GM23248 (cell line): ENCODE data around the gene CCDC97.

Experiments used
- EZH2 ChIP-seq: fragments of 200-600 bp; sonication (generic); IDR thresholded peaks from 2 replicates; pipeline ENCODE4 v1.6.1; 2018; ENCODE audit warnings: antibody characterized with exemption, mild to moderate bottlenecking; ENCODE audit not compliant: insufficient read depth, poor library complexity, severe bottlenecking
- EZH2phosphoT487 ChIP-seq: fragments of 200-600 bp; sonication (generic); IDR thresholded peaks from 2 replicates; pipeline ENCODE4 v1.6.1; 2018; ENCODE audit warnings: antibody characterized with exemption, moderate library complexity, mild to moderate bottlenecking, low read depth; ENCODE audit not compliant: insufficient read depth

GRCh38 chr19:41298348-41298964, 11.5 kb upstream of the CCDC97 start:
- TF ChIP-seq EZH2phosphoT487 (no peak), EZH2 (no peak)
